HS-27A (cell line): Measurements from ENCODE around the gene NPHP4.
"Not testable (repeated sequence)": the region's sequence is repeated elsewhere in the genome, so short reads cannot be mapped to it uniquely, and the experiment has no call there.

Experiments used
- DNase-seq: peaks from one replicate; pipeline ENCODE4 v3.0.0-alpha.2; 2012; ENCODE audit warnings: low read depth, missing footprints

Gene NPHP4

GRCh38 chr1:5855196-5855897, 136.9 kb downstream of the NPHP4 start:
- DNase-seq, result no peak

GRCh38 chr1:5854754-5855153, 137.5 kb downstream of the NPHP4 start:
- no peak for DNase-seq

- DNase-seq, result not testable (repeated sequence)
Observed at GRCh38 chr1:5853858-5854257, 138.4 kb downstream of the NPHP4 start.

GRCh38 chr1:5850503-5850902, 141.7 kb downstream of the NPHP4 start:
- DNase-seq, result no peak

- no peak for DNase-seq
Observed at GRCh38 chr1:5849550-5849949, 142.7 kb downstream of the NPHP4 start.

GRCh38 chr1:5847013-5847659, 145.1 kb downstream of the NPHP4 start:
- DNase-seq, result no peak

GRCh38 chr1:5845376-5845775, 146.8 kb downstream of the NPHP4 start:
- no peak for DNase-seq

GRCh38 chr1:5844442-5844841, 147.8 kb downstream of the NPHP4 start:
- DNase-seq, result no peak

GRCh38 chr1:5843521-5844096, 148.6 kb downstream of the NPHP4 start:
- no peak for DNase-seq

GRCh38 chr1:5842679-5843078, 149.5 kb downstream of the NPHP4 start:
- DNase-seq, result no peak

GRCh38 chr1:5840551-5841001, 151.6 kb downstream of the NPHP4 start:
- DNase-seq, result no peak

- DNase-seq, result no peak
Observed at GRCh38 chr1:5839881-5840550, 152.2 kb downstream of the NPHP4 start.

- DNase-seq, result no peak
Observed at GRCh38 chr1:5839161-5839880, 152.9 kb downstream of the NPHP4 start.

GRCh38 chr1:5837976-5838653, 154.1 kb downstream of the NPHP4 start:
- DNase-seq, result no peak

GRCh38 chr1:5836776-5837440, 155.3 kb downstream of the NPHP4 start:
- no peak for DNase-seq

- DNase-seq, result no peak
Observed at GRCh38 chr1:5835179-5835562, 157.1 kb downstream of the NPHP4 start.

- DNase-seq, result no peak
Observed at GRCh38 chr1:5834477-5835178, 157.6 kb downstream of the NPHP4 start.

GRCh38 chr1:5833911-5834310, 158.3 kb downstream of the NPHP4 start:
- no peak for DNase-seq

- no peak for DNase-seq
Observed at GRCh38 chr1:5832916-5833895, 159.0 kb downstream of the NPHP4 start.
